Measurements from ENCODE around the gene KDM4C.

Gene KDM4C

DNA sequence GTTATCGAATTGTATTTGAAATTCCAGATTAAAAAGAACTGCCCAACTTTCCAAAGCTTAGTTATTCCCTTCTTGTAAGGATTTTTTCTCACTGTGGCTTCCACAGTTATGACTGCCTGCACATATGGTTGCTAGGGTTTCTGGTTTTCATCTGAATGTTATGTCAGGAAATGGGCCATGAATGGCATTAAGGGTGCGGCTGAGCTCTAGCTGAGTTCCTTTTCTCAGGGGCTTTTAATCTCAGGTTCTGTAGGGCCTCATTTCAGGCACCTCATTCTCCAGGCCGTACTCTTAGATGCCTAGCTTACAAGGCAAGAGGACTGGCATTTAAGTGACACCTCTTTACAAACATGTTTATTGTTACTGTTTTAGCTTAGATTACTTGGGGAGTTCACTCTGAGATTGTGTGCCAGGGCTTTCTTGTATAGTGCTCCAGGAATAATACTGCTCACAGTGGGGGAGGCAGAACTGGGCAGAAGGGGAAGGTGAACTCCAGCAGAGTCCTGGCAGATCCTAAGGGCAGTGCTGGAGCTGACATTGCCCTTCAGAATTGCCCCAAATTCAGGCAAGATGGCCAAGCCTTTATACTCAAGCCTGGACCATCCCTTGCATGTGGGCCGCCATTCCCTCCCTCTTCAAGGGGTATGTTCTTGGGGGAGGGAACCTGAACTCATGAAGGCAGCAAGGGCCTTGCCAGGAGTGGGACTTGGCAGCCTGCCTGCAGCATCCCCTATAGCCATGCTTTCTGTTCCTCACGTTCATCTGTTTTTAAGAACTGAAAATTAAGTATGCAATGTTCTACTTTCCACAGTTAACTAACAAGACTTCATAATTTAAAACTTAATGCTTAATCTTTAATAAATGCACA lies 111.5 kb downstream of the KDM4C start:
- TF ChIP-seq, protein P1, sequence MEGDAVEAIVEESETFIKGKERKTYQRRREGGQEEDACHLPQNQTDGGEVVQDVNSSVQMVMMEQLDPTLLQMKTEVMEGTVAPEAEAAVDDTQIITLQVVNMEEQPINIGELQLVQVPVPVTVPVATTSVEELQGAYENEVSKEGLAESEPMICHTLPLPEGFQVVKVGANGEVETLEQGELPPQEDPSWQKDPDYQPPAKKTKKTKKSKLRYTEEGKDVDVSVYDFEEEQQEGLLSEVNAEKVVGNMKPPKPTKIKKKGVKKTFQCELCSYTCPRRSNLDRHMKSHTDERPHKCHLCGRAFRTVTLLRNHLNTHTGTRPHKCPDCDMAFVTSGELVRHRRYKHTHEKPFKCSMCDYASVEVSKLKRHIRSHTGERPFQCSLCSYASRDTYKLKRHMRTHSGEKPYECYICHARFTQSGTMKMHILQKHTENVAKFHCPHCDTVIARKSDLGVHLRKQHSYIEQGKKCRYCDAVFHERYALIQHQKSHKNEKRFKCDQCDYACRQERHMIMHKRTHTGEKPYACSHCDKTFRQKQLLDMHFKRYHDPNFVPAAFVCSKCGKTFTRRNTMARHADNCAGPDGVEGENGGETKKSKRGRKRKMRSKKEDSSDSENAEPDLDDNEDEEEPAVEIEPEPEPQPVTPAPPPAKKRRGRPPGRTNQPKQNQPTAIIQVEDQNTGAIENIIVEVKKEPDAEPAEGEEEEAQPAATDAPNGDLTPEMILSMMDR (IDR thresholded peaks at IDR 0.05) = no peak
- no peaks in the 10 kb centered on the region for H3K27me3 Mint-ChIP-seq (ENCODE audit: low read depth, poor library complexity)
- H3K27ac Mint-ChIP-seq = no peak overlapping the region
- H3K36me3 Mint-ChIP-seq (ENCODE audit: low read depth) = peaks cover 20% of the 10 kb centered on the region
- no peak overlapping the region for H3K4me3 Mint-ChIP-seq
- no peak for DNase-seq
- peaks cover 15% of the 10 kb centered on the region for H3K4me1 Mint-ChIP-seq
- H3K9me3 Mint-ChIP-seq = peaks cover 21% of the 10 kb centered on the region

DNA sequence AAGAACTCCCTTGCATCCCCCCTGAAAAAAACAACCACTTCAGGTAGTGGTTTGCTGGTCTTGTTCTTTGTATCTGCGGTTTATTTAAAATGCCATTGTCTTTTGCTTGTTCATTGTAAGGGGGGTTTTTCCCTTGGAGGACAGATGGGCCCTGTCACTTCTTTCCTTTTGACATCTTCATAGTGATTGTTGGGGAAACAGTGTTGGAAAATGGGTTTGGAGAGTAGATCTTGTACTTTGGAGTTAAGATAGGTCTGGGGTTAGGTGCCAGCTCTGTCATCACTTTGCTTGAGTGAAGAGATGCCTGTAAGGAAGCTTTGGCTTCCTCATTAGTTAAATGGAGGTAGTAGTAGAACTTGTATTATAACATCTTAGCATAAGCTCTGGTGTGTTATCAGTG lies 112.4 kb downstream of the KDM4C start:
- H3K27ac Mint-ChIP-seq = no peak overlapping the region
- DNase-seq = no peak

DNA sequence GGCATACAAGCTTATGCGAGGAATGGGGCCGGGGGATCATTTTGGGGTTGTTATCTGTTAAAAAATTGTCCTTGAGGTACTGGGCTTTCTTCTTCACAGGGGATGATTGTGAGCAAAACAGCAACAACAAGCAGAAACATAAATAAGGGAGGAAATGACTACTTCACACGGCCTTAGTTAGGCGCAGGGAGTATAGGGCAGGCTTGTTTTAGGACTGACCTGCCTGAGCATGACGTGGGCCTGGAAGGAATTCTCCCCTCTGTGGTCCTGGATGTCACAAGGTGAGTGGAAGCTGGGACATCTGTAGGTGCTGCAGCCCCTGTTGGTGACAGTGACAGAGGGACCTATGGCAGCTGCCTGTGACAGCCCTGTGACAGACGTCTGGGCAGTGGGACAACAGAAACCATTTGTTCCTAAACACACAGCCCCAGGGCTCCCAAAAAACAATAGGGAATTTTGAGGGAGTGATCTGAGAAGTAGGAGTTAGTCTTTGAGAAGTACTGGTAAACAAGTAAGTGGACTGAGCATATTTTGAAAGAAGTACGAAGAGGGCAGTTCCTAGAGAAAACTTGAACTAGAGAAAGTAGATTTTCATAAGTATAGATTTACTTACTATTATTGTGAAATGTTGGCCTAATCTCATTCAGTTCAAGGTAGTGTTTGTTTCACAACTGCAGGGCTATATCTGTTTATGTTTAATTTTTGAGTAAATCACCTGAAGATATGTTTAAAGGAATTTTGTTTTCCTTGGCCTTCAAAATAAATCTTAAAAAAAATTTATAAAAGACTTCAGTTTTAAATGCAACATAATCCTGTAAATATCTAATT lies 113.1 kb downstream of the KDM4C start:
- no peak overlapping the region for H3K27ac Mint-ChIP-seq

More for the DNA sequence above, 112.4 kb downstream of the KDM4C start:
- TF ChIP-seq, protein P1 (IDR thresholded peaks at IDR 0.05) = no peak
- Mint-ChIP-seq H3K9me3 (peaks cover 12% of the 10 kb centered on the region), H3K4me3 (no peak overlapping the region), H3K36me3 (ENCODE audit: low read depth) (peaks cover 12% of the 10 kb centered on the region), H3K27me3 (ENCODE audit: low read depth, poor library complexity) (no peaks in the 10 kb centered on the region), H3K4me1 (peaks cover 19% of the 10 kb centered on the region)

DNA sequence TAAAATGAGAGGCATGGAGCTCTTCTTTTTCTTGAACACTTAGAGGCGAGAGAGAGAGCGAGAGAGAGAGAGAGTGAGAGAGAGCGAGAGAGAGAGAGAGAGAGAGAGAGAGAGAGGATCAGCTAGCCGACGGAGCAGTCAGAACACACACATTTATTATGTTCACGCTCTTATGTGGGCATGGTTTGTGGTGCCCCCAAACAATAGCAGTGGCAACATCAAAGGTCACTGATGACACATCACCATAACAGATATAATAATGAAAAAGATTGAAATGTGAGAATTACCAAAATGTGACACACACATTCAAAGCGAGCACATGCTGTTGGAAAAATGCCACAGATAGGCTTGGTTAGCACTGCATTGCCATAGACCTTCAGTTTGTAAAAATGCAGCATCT lies 116.1 kb downstream of the KDM4C start:
- H3K27ac Mint-ChIP-seq = no peak overlapping the region
- H3K4me3 Mint-ChIP-seq = no peak overlapping the region
- H3K36me3 Mint-ChIP-seq (ENCODE audit: low read depth) = no peaks in the 10 kb centered on the region
- TF ChIP-seq, protein P1 (IDR thresholded peaks at IDR 0.05) = no peak
- no peaks in the 10 kb centered on the region for H3K27me3 Mint-ChIP-seq (ENCODE audit: low read depth, poor library complexity)
- no peaks in the 10 kb centered on the region for H3K9me3 Mint-ChIP-seq
- H3K4me1 Mint-ChIP-seq = peaks cover 19% of the 10 kb centered on the region
- DNase-seq = no peak

More for the DNA sequence above, 113.1 kb downstream of the KDM4C start:
- Mint-ChIP-seq H3K27me3 (ENCODE audit: low read depth, poor library complexity) (no peaks in the 10 kb centered on the region), H3K4me3 (no peak overlapping the region), H3K4me1 (peaks cover 19% of the 10 kb centered on the region), H3K9me3 (peaks cover 8% of the 10 kb centered on the region), H3K36me3 (ENCODE audit: low read depth) (peaks cover 8% of the 10 kb centered on the region)
- TF ChIP-seq, protein P1 (IDR thresholded peaks at IDR 0.05) = no peak
- DNase-seq = no peak

DNA sequence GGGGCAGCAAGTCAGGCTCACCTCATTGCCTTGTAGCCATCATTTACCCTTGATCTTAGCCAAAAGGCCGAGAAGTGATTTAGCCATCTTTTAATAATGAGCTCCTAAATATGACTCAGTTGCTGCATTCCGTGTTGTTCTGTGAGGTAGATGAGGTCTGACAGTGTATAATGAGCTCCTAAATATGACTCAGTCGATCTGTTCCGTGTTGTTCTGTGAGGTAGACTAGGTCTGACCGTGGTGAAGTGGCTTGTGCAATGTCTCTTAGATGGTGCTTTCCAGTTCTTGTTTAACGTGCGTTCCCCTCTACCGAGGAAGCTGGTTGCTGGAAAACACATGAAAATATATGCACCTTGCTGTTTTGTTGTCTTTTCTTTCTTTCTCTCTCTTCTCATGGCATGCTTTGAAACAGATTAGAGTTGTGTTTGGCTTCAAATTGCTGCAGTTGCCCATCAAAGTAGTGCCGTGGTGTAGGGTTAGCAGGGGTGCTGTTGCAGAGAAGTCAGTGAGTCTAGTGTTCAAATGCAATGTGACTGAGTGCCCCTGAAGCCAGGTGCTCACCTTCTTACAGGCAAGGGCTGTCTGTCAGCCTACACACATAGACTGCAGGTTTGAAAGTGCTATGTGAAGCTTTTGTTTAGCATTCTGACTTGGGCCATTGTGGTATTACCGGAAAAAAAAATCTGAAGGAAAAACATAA lies 118.6 kb downstream of the KDM4C start:
- Mint-ChIP-seq H3K4me3 (no peak overlapping the region), H3K36me3 (ENCODE audit: low read depth) (no peaks in the 10 kb centered on the region), H3K9me3 (no peaks in the 10 kb centered on the region), H3K27ac (no peak overlapping the region), H3K4me1 (peaks cover 10% of the 10 kb centered on the region), H3K27me3 (ENCODE audit: low read depth, poor library complexity) (no peaks in the 10 kb centered on the region)
- TF ChIP-seq, protein P1 (IDR thresholded peaks at IDR 0.05) = no peak
- no peak for DNase-seq

Data from nephron progenitor cell (in vitro differentiated cells).